Neuronal stem cell (in vitro differentiated cells): ENCODE results near the gene ZNF324.
"Not testable (repeated sequence)": the region's sequence is repeated elsewhere in the genome, so short reads cannot be mapped to it uniquely, and the experiment has no call there.

Experiments
- DNase-seq: peaks from one replicate; pipeline ENCODE4 v3.0.0-alpha.2; 2013; ENCODE audit warnings: low spot score
- H2AFZ ChIP-seq: one replicate; pipeline ENCODE4 v1.6.1; 2013; ENCODE audit warnings: mild to moderate bottlenecking, low read length, inconsistent platforms
- H2AK5ac ChIP-seq: 2 replicates; pipeline ENCODE4 v1.6.1; 2013; ENCODE audit warnings: low read depth, mild to moderate bottlenecking, inconsistent platforms, low read length, moderate library complexity, mixed read lengths
- H2BK120ac ChIP-seq: 2 replicates; pipeline ENCODE4 v1.6.1; 2013; ENCODE audit warnings: low read depth, mild to moderate bottlenecking, inconsistent platforms, low read length, moderate library complexity, mixed read lengths
- H2BK12ac ChIP-seq: one replicate; pipeline ENCODE4 v1.6.1; 2013; ENCODE audit warnings: low read length, inconsistent platforms
- H2BK15ac ChIP-seq: 2 replicates; pipeline ENCODE4 v1.6.1; 2013; ENCODE audit warnings: mild to moderate bottlenecking, low read length, inconsistent platforms, mixed read lengths
- H2BK5ac ChIP-seq: one replicate; pipeline ENCODE4 v1.6.1; 2013; ENCODE audit warnings: inconsistent platforms, mild to moderate bottlenecking, low read length, moderate library complexity
- H3K14ac ChIP-seq: one replicate; pipeline ENCODE4 v1.6.1; 2013; ENCODE audit warnings: low read length, inconsistent platforms
- H3K18ac ChIP-seq: 2 replicates; pipeline ENCODE4 v1.6.1; 2013; ENCODE audit warnings: low read length, inconsistent platforms
- H3K23ac ChIP-seq: 2 replicates; pipeline ENCODE4 v1.6.1; 2013; ENCODE audit warnings: low read depth, mild to moderate bottlenecking, mixed read lengths, low read length, inconsistent platforms; ENCODE audit not compliant: poor library complexity
- H3K27ac ChIP-seq: replicated peaks from 3 replicates; pipeline ENCODE4 v1.5.1; 2013; ENCODE audit warnings: low read length, inconsistent platforms
- H3K27me3 ChIP-seq, 3 experiments: 2 replicates each; pipeline ENCODE4 v1.6.1; 2013; ENCODE audit warnings: low read length in 3 of 3, mild to moderate bottlenecking in 2 of 3, inconsistent platforms in 1 of 3, low read depth in 1 of 3, mixed read lengths in 1 of 3, moderate library complexity in 1 of 3; ENCODE audit not compliant: control insufficient read depth in 3 of 3, insufficient read depth in 3 of 3
- H3K36me3 ChIP-seq, 2 donors: replicated peaks in 1 of 2; 2 replicates each; pipeline ENCODE4 v1.6.1; 2013; ENCODE audit warnings: low read length in 2 of 2; ENCODE audit not compliant: control insufficient read depth in 2 of 2, insufficient read depth in 2 of 2
- H3K4ac ChIP-seq: 2 replicates; pipeline ENCODE4 v1.6.1; 2013; ENCODE audit warnings: inconsistent platforms, mild to moderate bottlenecking, low read length, moderate library complexity
- H3K4me1 ChIP-seq, 2 donors: 1 replicate in 1 of 2; 2 replicates in 1 of 2; pipeline ENCODE4 v1.6.1; 2013; ENCODE audit warnings: low read length in 2 of 2, low read depth in 1 of 2; ENCODE audit not compliant: control insufficient read depth in 2 of 2, insufficient read depth in 1 of 2
- H3K4me2 ChIP-seq: one replicate; pipeline ENCODE4 v1.6.1; 2013; ENCODE audit warnings: mild to moderate bottlenecking, low read length, inconsistent platforms; ENCODE audit not compliant: insufficient read depth, poor library complexity, severe bottlenecking
- H3K4me3 ChIP-seq, 2 donors: 2 replicates each; pipeline ENCODE4 v1.5.1; 2013; ENCODE audit warnings: low read length in 2 of 2, mild to moderate bottlenecking in 2 of 2, inconsistent platforms in 1 of 2, moderate library complexity in 1 of 2
- H3K79me1 ChIP-seq: one replicate; pipeline ENCODE4 v1.6.1; 2013; ENCODE audit warnings: low read depth, mild to moderate bottlenecking, inconsistent platforms, low read length, moderate library complexity
- H3K9ac ChIP-seq: one replicate; pipeline ENCODE4 v1.6.1; 2013; ENCODE audit warnings: mild to moderate bottlenecking, low read depth, low read length, inconsistent platforms; ENCODE audit not compliant: poor library complexity
- H3K9me3 ChIP-seq, 2 donors: replicated peaks in 1 of 2; 2 replicates each; pipeline versions ENCODE3 to v1.6.1; 2013; ENCODE audit warnings: low read length in 2 of 2, mild to moderate bottlenecking in 2 of 2, inconsistent platforms in 1 of 2, low read depth in 1 of 2, mixed read lengths in 1 of 2, moderate library complexity in 1 of 2; ENCODE audit not compliant: control insufficient read depth in 2 of 2, insufficient read depth in 1 of 2
- H4K8ac ChIP-seq: one replicate; pipeline ENCODE4 v1.6.1; 2013; ENCODE audit warnings: low read depth, mild to moderate bottlenecking, inconsistent platforms, low read length, moderate library complexity
- H4K91ac ChIP-seq: one replicate; pipeline ENCODE4 v1.6.1; 2013; ENCODE audit warnings: low read length, low read depth, mild to moderate bottlenecking, inconsistent platforms; ENCODE audit not compliant: poor library complexity
- WGBS, 2 donors: extraction: QIAGEN DNeasy Blood & Tissue Kit; methylation state at CpG; one replicate each; pipeline ENCODE4 v1.1.7; 2013; ENCODE audit warnings: missing lambda C conversion rate in 2 of 2, mixed read lengths in 1 of 2; ENCODE audit not compliant: insufficient read length in 2 of 2, insufficient replicate concordance in 1 of 2; ENCODE audit errors: extremely low coverage in 2 of 2; 5-methylcytosine and 5-hydroxymethylcytosine counted together

ZNF324 gene

GRCh38 chr19:58500242-58500641 lies 33.4 kb downstream of the ZNF324 start:
- Histone ChIP-seq H2BK120ac (peak overlapping the region; percentile 65), H3K14ac (no peak overlapping the region), H2BK15ac (no peak overlapping the region), H3K27me3 (no peaks in the 10 kb centered on the region), H3K4me2 (peak overlapping the region; percentile 75), H3K4me3 (peak overlapping the region in 1 of 2 donors; percentile 60), H3K27ac (no peak overlapping the region), H3K23ac (no peak overlapping the region), H3K79me1 (peaks cover 8% of the 10 kb centered on the region), H2BK5ac (peak overlapping the region; percentile 55), H3K4ac (no peak overlapping the region), H3K9ac (peak overlapping the region; percentile 87), H4K8ac (peak overlapping the region; percentile 94), H2BK12ac (no peak overlapping the region), H3K18ac (no peak overlapping the region), H2AK5ac (peak overlapping the region; percentile 86), H3K9me3 (peaks cover 0 to 2% of the 10 kb centered on the region in 2 donors), H3K4me1 (peaks cover 8 to 17% of the 10 kb centered on the region in 2 donors), H3K36me3 (no peaks in the 10 kb centered on the region), H4K91ac (no peak overlapping the region), H2AFZ (no peak overlapping the region)
- DNase-seq = no peak
- WGBS, 2 donors = no CpG with 5 or more reads among the region's 14 CpGs

- not testable (repeated sequence) for H2AK5ac ChIP-seq, H3K4ac ChIP-seq, H3K4me3 ChIP-seq, H4K8ac ChIP-seq, H4K91ac ChIP-seq, H2BK120ac ChIP-seq, H2AFZ ChIP-seq, H3K79me1 ChIP-seq, H3K9me3 ChIP-seq, H3K18ac ChIP-seq, H3K4me1 ChIP-seq, H2BK15ac ChIP-seq, H3K27ac ChIP-seq, H3K14ac ChIP-seq, H3K23ac ChIP-seq, H3K27me3 ChIP-seq, H2BK5ac ChIP-seq, H3K36me3 ChIP-seq, DNase-seq, H3K9ac ChIP-seq, H2BK12ac ChIP-seq, H3K4me2 ChIP-seq
- no CpG with 5 or more reads among the region's 8 CpGs for WGBS, 2 donors
These were observed 40.8 kb downstream of the ZNF324 start for GRCh38 chr19:58507602-58508223.

- Histone ChIP-seq H3K36me3 (peaks cover 5 to 21% of the 10 kb centered on the region in 2 donors), H2AFZ (no peak overlapping the region), H3K4me2 (no peak overlapping the region), H2BK120ac (no peak overlapping the region), H3K23ac (no peak overlapping the region), H4K8ac (no peak overlapping the region), H4K91ac (no peak overlapping the region), H2BK5ac (no peak overlapping the region), H2BK12ac (no peak overlapping the region), H3K27me3 (no peaks in the 10 kb centered on the region), H3K4me1 (peaks cover 0 to 6% of the 10 kb centered on the region in 2 donors), H3K4me3 (no peak overlapping the region), H3K9me3 (no peaks in the 10 kb centered on the region), H3K14ac (no peak overlapping the region), H3K18ac (no peak overlapping the region), H3K4ac (no peak overlapping the region), H2BK15ac (no peak overlapping the region), H3K9ac (no peak overlapping the region), H2AK5ac (no peak overlapping the region), H3K27ac (no peak overlapping the region), H3K79me1 (no peaks in the 10 kb centered on the region)
- no CpG with 5 or more reads among the region's 11 CpGs for WGBS, 2 donors
- no peak for DNase-seq
These were observed 42.8 kb downstream of the ZNF324 start for GRCh38 chr19:58509731-58510083.

GRCh38 chr19:58510084-58510862 lies 43.4 kb downstream of the ZNF324 start:
- H2BK5ac ChIP-seq = no peak overlapping the region
- no peak overlapping the region for H3K4ac ChIP-seq
- no peak overlapping the region for H3K27ac ChIP-seq
- no peak overlapping the region for H2BK120ac ChIP-seq
- no peaks in the 10 kb centered on the region for H3K9me3 ChIP-seq
- DNase-seq = no peak
- no peak overlapping the region for H4K8ac ChIP-seq
- H3K36me3 ChIP-seq = peaks cover 5 to 24% of the 10 kb centered on the region in 2 donors
- H3K23ac ChIP-seq = no peak overlapping the region
- no peak overlapping the region for H3K4me3 ChIP-seq
- no CpG with 5 or more reads among the region's 8 CpGs for WGBS, 2 donors
- peaks cover 0 to 6% of the 10 kb centered on the region in 2 donors for H3K4me1 ChIP-seq
- no peak overlapping the region for H2AK5ac ChIP-seq
- H2BK15ac ChIP-seq = no peak overlapping the region
- no peak overlapping the region for H2BK12ac ChIP-seq
- H3K9ac ChIP-seq = no peak overlapping the region
- no peak overlapping the region for H3K18ac ChIP-seq
- H3K27me3 ChIP-seq = no peaks in the 10 kb centered on the region
- no peaks in the 10 kb centered on the region for H3K79me1 ChIP-seq
- H3K4me2 ChIP-seq = no peak overlapping the region
- no peak overlapping the region for H4K91ac ChIP-seq
- no peak overlapping the region for H3K14ac ChIP-seq
- H2AFZ ChIP-seq = no peak overlapping the region
